Left renal cortex interstitium (tissue), 4 donors: ENCODE data around the gene DMD. TPM values are rescaled to one million over a fixed set of nuclear protein-coding genes. Genes with fewer than 3 reads are reported as not detected.
"Not testable (repeated sequence)": the region's sequence is repeated elsewhere in the genome, so short reads cannot be mapped to it uniquely, and the experiment has no call there.

Experiments
- DNase-seq, 4 donors: peaks; one replicate each; pipeline ENCODE4 v3.0.0-alpha.2; 2013; ENCODE audit warnings: low read depth in 4 of 4, low spot score in 2 of 4, missing footprints in 1 of 4
- polyA plus RNA-seq, 4 donors: library from polyadenylated mRNA; unstranded; fragments of 120-200 nt; gene quantifications; one replicate each; pipeline ENCODE4 v1.2.1, GENCODE V29; 2013; ENCODE audit not compliant: insufficient read length in 4 of 4

DMD gene
- 10 to 100 TPM; 14.0 to 17.4 (median 15.2) TPM for polyA plus RNA-seq

GRCh38 chrX:33211356-33212260 is at the start of gene DMD:
DMD (minus strand) TSS chrX:33211549; CDS start chrX:33211312, 237 bp downstream.
- DNase-seq: peak in 3 of 4 donors; percentile 3 to 20 (median 13)

- DNase-seq: no peak
Measured at GRCh38 chrX:33252306-33252825, 41.0 kb upstream of the DMD start.

DNA sequence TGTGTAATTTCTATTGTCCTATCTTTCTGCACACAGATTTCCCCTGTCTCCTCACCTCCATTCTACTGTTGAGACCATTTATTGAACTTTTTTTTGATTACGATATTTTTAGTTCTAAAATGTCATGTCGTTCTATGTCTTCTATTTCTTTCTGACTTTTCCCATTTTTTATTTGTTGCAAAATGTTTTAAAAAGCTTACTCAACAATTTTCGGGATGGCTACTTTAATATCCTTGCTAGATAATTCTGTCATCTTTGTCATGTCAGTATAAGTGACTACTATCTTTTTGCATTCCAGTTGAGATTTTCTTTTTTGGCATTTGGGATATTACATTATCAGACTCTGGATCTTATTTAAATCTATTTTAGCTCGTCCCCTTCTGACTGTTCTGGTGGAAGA is 7.5 kb upstream of the DMD start:
- no peak for DNase-seq

GRCh38 chrX:33210156-33210555 is 1.2 kb downstream of the DMD start:
- DNase-seq: no peak

DNA sequence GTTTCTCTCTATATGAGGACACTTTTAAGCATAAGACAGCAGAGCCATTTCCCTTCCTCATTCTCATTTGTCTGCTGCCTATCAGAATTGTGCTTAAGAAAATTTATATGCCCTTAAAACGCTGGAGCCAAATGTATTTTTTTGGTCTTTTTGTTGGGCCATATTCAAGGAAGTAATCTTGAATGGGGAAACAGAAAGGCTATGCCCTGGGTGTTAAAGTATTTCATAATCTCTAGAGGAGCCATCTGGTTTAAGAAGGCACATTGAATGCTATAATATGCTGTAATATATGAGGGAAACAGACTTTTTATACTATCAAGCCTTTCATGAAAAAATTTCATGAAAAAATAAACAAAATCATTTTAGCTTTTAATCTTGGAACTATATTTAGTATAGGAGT is 4.3 kb downstream of the DMD start:
- no peak for DNase-seq

- no peak for DNase-seq
Measured at GRCh38 chrX:33205321-33205720, 6.0 kb downstream of the DMD start.

DNA sequence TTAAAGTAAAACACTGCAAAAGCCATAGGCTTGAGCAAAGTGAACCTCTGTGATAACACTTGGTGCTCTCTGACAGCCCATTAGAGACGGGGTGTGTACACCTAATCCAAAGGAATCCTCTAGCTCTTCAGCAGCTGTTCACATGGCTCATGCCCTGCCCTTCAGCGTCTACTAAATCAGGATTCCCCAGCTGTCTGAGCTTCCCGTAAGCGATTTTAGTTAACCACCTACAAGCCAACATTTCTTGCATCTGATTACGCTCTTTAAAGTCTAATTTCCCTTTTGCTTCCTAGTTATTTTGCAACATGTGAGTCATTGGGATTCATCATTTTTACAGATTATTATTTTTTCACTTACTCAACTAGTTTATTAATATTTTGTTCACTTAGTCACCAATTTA is 6.5 kb downstream of the DMD start:
- no peak for DNase-seq

GRCh38 chrX:33198561-33199279 is 12.6 kb downstream of the DMD start:
- no peak for DNase-seq

DNA sequence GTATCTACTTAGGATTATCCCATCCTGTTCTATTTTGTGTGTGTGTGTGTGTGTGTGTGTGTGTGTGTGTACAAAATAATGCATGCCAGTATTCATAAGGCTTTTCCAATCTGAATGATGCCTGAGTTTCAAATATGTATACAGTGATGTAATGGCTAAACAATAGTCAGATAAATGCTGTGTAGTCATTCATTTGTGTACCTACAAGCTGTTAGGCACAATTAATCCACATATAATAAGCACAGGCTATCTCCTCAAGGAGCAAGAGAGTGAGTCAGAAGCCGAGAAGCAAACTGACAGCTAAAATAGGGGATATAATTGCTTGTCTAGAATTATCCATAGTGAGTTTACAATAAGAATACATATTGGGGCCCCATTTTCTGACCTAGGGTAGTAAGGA is 15.7 kb downstream of the DMD start:
- no peak for DNase-seq

- no peak for DNase-seq
Measured at GRCh38 chrX:33194876-33195433, 16.4 kb downstream of the DMD start.

- no peak for DNase-seq
Measured at GRCh38 chrX:33194289-33194688, 17.1 kb downstream of the DMD start.

DNA sequence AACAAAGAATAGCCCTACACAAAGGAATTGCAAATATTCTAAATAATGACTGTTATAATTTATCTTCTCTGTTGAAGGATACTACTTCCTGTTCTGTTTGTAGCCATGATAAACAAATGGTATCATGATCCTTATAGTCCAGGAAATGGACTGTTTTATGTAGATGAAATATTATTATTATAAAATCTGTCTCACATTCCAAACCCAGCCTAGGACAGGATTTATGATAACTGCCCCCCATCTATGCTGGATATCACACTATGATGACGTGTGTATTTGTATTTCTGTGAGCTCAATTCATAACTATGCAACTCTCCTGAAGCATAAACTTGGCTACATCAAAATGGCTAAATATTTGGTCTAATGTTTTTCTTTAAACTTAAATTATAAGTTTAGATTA is 21.3 kb downstream of the DMD start:
- no peak for DNase-seq

GRCh38 chrX:33188881-33189280 is 22.5 kb downstream of the DMD start:
- no peak for DNase-seq

GRCh38 chrX:33188286-33188685 is 23.1 kb downstream of the DMD start:
- DNase-seq: no peak

DNA sequence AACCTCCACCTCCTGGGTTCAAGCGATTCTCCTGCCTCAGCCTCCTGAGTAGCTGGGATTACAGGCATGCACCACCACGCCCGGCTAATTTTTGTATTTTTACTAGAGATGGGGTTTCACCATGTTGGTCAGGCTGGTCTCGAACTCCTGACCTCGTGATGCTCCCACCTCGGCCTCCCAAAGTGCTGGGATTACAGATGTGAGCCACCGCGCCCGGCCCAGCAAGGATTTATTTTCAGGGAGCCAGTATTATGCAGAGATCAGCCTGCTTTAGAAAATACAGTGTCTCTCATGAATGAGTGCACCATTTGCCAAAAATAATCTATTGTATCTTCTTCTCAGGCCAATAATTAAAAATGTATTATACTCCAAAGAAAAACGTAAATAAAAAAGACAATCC is 26.5 kb downstream of the DMD start:
- not testable (repeated sequence) for DNase-seq

GRCh38 chrX:33183361-33183760 is 28.0 kb downstream of the DMD start:
- DNase-seq: peak in 2 of 4 donors; percentile 2 to 17

- DNase-seq: no peak
Measured at GRCh38 chrX:33178690-33179089, 32.7 kb downstream of the DMD start.

- DNase-seq: no peak
Measured at GRCh38 chrX:33178218-33178617, 33.1 kb downstream of the DMD start.

DNA sequence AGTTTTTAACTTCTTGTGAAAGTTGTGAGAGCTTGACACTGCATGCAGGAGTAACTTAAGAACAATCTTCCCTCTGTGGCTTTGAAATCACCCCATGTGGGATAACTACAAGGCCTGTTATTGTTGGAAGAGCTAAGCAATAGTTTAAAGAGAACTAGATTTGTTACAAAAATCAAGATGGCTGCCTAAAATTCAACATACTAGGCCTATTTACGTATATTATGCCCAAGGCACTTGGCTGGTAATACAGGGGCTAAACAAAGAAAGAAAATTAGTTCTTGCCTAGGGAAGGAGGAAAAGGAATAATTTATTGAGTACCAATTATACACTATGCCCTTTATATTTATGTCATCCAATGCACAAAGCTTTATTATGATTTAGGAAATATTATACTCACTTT is 36.1 kb downstream of the DMD start:
- no peak for DNase-seq

GRCh38 chrX:33171041-33171440 is 40.3 kb downstream of the DMD start:
- no peak for DNase-seq

DNA sequence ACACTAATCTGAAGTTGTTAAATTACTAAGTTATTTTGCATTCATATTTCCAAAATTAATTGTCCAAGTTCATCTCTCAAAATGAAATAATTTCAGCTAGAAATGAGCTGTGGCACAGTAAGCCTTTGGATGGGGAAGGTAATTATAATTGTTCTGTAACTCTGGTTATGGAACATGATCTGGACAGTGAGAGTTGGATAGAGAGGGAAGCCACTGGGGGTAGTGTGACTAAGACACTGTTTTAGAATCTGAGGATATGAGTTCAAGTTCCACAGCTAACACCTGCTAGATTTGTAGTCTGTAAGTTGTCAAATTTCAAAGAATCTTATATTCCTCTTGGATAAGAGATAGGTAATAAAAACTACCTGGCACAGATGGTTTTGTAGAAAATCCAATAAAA is 49.5 kb downstream of the DMD start:
- no peak for DNase-seq
